K562 (cell line): ENCODE results near the gene TJP2. TPM values are rescaled to one million over a fixed set of nuclear protein-coding genes. Genes with fewer than 3 reads are reported as not detected.

Experiments
- EGR1 ChIP-seq: fragments of 450-650 bp; conservative IDR thresholded peaks from 2 replicates; pipeline ENCODE4 v1.6.1; 2017; ENCODE audit warnings: mild to moderate bottlenecking
- GABPB2 ChIP-seq: fragments of 250-450 bp; sonication (Bioruptor Pico); conservative IDR thresholded peaks from 2 replicates; pipeline ENCODE4 v1.5.1; 2021; ENCODE audit warnings: mild to moderate bottlenecking
- HOXB6 ChIP-seq: fragments of 250-450 bp; sonication (Bioruptor Pico); IDR thresholded peaks from 2 replicates; pipeline ENCODE4 v1.5.1; 2022; ENCODE audit warnings: mild to moderate bottlenecking, borderline replicate concordance
- NUFIP1 ChIP-seq: fragments of 450-650 bp; IDR thresholded peaks from 2 replicates; pipeline ENCODE4 v1.6.1; 2018; ENCODE audit not compliant: partially characterized antibody
- PHB2 ChIP-seq: fragments of 450-650 bp; IDR thresholded peaks from 2 replicates; pipeline ENCODE4 v1.6.1; 2017; ENCODE audit warnings: low read depth
- POLR2G ChIP-seq: fragments of 200-400 bp; formaldehyde crosslinking; IDR thresholded peaks from 2 replicates; pipeline ENCODE4 v1.6.1; 2017; ENCODE audit warnings: low read depth, mild to moderate bottlenecking, antibody characterized with exemption, low read length, moderate library complexity
- SMARCA5 ChIP-seq: fragments of 450-650 bp; IDR thresholded peaks from 2 replicates; pipeline ENCODE4 v1.6.1; 2016
- ZKSCAN8 ChIP-seq: fragments of 200-800 bp; sonication (Bioruptor generic); IDR thresholded peaks from 2 replicates; pipeline ENCODE4 v1.6.1; 2016; ENCODE audit warnings: missing genetic modification characterization, missing compliant biosample characterization
- ZNF134 ChIP-seq: fragments of 250-450 bp; sonication (Bioruptor Pico); conservative IDR thresholded peaks from 2 replicates; pipeline ENCODE4 v1.4.0; 2020
- polyA plus RNA-seq, 8 experiments: library from polyadenylated mRNA; depleted of rRNA in 4 of 8; stranded (reverse) in 5 of 8; unstranded in 3 of 8; fragments of >200 nt; fragmentation: Nextera tagmentation in 2 of 8; fragmentation: Illumina TruSeq in 1 of 8; extraction: Ambion mirVana in 2 of 8; extraction: Trizol in 1 of 8; gene quantifications; 2 replicates each; pipeline versions ENCODE4 v1.2.1 to v1.2.3, GENCODE V29; 2011 to 2014; ENCODE audit warnings: inconsistent platforms in 1 of 8, missing spikeins in 1 of 8
- total RNA-seq, 7 experiments: library from RNA; depleted of rRNA in 6 of 7; stranded (reverse); fragments of >200 nt in 6 of 7; fragmentation: Illumina TruSeq in 2 of 7; extraction: Trizol in 2 of 7; gene quantifications; 2 replicates each; pipeline versions ENCODE4 v1.2.1 to v1.2.3, GENCODE V29; 2011 to 2021; ENCODE audit warnings: low replicate concordance in 1 of 7
- TF ChIP-seq, protein P1 (sequence below): fragments of 250-450 bp; sonication (Bioruptor Pico); IDR thresholded peaks from 2 replicates; pipeline ENCODE4 v1.4.0; 2020
- TF ChIP-seq, protein P2 (sequence below): sonication (generic); formaldehyde crosslinking; IDR thresholded peaks from 2 replicates; pipeline ENCODE4 v1.4.0; 2020; ENCODE audit warnings: mild to moderate bottlenecking, missing genetic modification reagents
- TF ChIP-seq, protein P3 (sequence below), 2 experiments: IDR thresholded peaks; 2 replicates each; pipeline ENCODE4 v1.6.1; 2012; ENCODE audit warnings: improper control_type of control experiment in 2 of 2, low read depth in 2 of 2, low read length in 2 of 2, borderline replicate concordance in 1 of 2
- TF ChIP-seq, protein P4 (sequence below): fragments of 250-450 bp; sonication (Bioruptor Pico); IDR thresholded peaks from 2 replicates; pipeline ENCODE4 v1.4.0; 2020; ENCODE audit warnings: mild to moderate bottlenecking, moderate library complexity
- TF ChIP-seq, protein P5 (sequence below): fragments of 450-650 bp; IDR thresholded peaks from one replicate; pipeline ENCODE4 v1.6.1; 2018; ENCODE audit warnings: mild to moderate bottlenecking, moderate library complexity; ENCODE audit not compliant: partially characterized antibody

The TJP2 gene
- total and polyA plus RNA-seq, 9 of the 15 experiments (the other 6 are each of a cell fraction or from before 2014, with no cell fraction given) = 4.0 to 24.1 (median 16.8) TPM

DNA sequence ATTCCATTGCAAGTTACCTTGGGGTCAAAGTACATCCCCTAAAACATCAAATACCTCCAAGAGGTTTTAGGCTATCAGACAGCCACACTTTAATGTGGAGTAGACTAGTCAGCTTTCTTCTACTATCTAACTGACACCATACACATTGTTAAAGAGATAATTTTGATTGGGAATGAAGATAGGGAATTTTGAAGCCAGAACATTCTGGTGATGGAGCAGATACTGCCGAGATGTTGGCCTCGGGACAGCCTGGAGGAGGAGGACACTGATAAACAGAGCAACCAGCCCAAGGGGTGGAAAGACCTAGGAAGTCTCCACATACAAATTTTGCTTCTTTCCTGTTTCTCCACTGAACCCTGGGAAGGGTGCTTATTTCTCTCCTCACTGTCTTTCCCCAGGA is 14.9 kb downstream of the TJP2 start (continued):
- TF ChIP-seq, protein P1, sequence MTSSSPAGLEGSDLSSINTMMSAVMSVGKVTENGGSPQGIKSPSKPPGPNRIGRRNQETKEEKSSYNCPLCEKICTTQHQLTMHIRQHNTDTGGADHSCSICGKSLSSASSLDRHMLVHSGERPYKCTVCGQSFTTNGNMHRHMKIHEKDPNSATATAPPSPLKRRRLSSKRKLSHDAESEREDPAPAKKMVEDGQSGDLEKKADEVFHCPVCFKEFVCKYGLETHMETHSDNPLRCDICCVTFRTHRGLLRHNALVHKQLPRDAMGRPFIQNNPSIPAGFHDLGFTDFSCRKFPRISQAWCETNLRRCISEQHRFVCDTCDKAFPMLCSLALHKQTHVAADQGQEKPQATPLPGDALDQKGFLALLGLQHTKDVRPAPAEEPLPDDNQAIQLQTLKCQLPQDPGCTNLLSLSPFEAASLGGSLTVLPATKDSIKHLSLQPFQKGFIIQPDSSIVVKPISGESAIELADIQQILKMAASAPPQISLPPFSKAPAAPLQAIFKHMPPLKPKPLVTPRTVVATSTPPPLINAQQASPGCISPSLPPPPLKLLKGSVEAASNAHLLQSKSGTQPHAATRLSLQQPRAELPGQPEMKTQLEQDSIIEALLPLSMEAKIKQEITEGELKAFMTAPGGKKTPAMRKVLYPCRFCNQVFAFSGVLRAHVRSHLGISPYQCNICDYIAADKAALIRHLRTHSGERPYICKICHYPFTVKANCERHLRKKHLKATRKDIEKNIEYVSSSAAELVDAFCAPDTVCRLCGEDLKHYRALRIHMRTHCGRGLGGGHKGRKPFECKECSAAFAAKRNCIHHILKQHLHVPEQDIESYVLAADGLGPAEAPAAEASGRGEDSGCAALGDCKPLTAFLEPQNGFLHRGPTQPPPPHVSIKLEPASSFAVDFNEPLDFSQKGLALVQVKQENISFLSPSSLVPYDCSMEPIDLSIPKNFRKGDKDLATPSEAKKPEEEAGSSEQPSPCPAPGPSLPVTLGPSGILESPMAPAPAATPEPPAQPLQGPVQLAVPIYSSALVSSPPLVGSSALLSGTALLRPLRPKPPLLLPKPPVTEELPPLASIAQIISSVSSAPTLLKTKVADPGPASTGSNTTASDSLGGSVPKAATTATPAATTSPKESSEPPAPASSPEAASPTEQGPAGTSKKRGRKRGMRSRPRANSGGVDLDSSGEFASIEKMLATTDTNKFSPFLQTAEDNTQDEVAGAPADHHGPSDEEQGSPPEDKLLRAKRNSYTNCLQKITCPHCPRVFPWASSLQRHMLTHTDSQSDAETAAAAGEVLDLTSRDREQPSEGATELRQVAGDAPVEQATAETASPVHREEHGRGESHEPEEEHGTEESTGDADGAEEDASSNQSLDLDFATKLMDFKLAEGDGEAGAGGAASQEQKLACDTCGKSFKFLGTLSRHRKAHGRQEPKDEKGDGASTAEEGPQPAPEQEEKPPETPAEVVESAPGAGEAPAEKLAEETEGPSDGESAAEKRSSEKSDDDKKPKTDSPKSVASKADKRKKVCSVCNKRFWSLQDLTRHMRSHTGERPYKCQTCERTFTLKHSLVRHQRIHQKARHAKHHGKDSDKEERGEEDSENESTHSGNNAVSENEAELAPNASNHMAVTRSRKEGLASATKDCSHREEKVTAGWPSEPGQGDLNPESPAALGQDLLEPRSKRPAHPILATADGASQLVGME = no peak
- TF ChIP-seq ZNF134 (CRISPR knock-in tag) (no peak), PHB2 (0 out of 2 replicates have a peak, but pooled peaks have one; percentile 27), EGR1 (no peak), ZKSCAN8 (CRISPR knock-in tag) (no peak), HOXB6 (no peak), GABPB2 (CRISPR knock-in tag) (no peak), SMARCA5 (no peak), NUFIP1 (no peak), POLR2G (no peak)
- TF ChIP-seq, protein P2, sequence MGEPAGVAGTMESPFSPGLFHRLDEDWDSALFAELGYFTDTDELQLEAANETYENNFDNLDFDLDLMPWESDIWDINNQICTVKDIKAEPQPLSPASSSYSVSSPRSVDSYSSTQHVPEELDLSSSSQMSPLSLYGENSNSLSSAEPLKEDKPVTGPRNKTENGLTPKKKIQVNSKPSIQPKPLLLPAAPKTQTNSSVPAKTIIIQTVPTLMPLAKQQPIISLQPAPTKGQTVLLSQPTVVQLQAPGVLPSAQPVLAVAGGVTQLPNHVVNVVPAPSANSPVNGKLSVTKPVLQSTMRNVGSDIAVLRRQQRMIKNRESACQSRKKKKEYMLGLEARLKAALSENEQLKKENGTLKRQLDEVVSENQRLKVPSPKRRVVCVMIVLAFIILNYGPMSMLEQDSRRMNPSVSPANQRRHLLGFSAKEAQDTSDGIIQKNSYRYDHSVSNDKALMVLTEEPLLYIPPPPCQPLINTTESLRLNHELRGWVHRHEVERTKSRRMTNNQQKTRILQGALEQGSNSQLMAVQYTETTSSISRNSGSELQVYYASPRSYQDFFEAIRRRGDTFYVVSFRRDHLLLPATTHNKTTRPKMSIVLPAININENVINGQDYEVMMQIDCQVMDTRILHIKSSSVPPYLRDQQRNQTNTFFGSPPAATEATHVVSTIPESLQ (CRISPR knock-in tag) = no peak
- TF ChIP-seq, protein P3, sequence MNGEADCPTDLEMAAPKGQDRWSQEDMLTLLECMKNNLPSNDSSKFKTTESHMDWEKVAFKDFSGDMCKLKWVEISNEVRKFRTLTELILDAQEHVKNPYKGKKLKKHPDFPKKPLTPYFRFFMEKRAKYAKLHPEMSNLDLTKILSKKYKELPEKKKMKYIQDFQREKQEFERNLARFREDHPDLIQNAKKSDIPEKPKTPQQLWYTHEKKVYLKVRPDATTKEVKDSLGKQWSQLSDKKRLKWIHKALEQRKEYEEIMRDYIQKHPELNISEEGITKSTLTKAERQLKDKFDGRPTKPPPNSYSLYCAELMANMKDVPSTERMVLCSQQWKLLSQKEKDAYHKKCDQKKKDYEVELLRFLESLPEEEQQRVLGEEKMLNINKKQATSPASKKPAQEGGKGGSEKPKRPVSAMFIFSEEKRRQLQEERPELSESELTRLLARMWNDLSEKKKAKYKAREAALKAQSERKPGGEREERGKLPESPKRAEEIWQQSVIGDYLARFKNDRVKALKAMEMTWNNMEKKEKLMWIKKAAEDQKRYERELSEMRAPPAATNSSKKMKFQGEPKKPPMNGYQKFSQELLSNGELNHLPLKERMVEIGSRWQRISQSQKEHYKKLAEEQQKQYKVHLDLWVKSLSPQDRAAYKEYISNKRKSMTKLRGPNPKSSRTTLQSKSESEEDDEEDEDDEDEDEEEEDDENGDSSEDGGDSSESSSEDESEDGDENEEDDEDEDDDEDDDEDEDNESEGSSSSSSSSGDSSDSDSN (IDR thresholded peaks at IDR 0.05; ENCODE audit: borderline replicate concordance in 1 of 2, low read depth in 2 of 2, low read length in 2 of 2) = no peak
- TF ChIP-seq, protein P4, sequence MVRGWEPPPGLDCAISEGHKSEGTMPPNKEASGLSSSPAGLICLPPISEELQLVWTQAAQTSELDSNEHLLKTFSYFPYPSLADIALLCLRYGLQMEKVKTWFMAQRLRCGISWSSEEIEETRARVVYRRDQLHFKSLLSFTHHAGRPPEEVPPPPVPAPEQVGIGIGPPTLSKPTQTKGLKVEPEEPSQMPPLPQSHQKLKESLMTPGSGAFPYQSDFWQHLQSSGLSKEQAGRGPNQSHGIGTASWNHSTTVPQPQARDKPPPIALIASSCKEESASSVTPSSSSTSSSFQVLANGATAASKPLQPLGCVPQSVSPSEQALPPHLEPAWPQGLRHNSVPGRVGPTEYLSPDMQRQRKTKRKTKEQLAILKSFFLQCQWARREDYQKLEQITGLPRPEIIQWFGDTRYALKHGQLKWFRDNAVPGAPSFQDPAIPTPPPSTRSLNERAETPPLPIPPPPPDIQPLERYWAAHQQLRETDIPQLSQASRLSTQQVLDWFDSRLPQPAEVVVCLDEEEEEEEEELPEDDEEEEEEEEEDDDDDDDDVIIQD (CRISPR knock-in tag) = no peak
- TF ChIP-seq, protein P5, sequence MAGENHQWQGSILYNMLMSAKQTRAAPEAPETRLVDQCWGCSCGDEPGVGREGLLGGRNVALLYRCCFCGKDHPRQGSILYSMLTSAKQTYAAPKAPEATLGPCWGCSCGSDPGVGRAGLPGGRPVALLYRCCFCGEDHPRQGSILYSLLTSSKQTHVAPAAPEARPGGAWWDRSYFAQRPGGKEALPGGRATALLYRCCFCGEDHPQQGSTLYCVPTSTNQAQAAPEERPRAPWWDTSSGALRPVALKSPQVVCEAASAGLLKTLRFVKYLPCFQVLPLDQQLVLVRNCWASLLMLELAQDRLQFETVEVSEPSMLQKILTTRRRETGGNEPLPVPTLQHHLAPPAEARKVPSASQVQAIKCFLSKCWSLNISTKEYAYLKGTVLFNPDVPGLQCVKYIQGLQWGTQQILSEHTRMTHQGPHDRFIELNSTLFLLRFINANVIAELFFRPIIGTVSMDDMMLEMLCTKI = no peak
